Right lobe of liver (tissue), 6 donors: ENCODE measurements around the gene CIBAR2. TPM values are rescaled to one million over a fixed set of nuclear protein-coding genes. Genes with fewer than 3 reads are reported as not detected.

Experiments
- ATAC-seq, 4 donors: fragments of 200-7000 bp; cut with Tn5 transposase; one replicate each; pipeline ENCODE4 v1.9.1; 2020; ENCODE audit warnings: mild to moderate bottlenecking in 4 of 4, moderate library complexity in 4 of 4
- DNase-seq, 3 donors: peaks; one replicate each; pipeline ENCODE4 v3.0.0-alpha.2; 2020
- H3K27ac ChIP-seq, 3 donors: fragments of 200-600 bp; one replicate each; pipeline ENCODE4 v1.8.0; 2022
- H3K27me3 ChIP-seq, 2 donors: fragments of 200-600 bp; one replicate each; pipeline ENCODE4 v1.8.0; 2022
- H3K36me3 ChIP-seq, 4 donors: fragments of 200-600 bp; sonication (generic) in 1 of 4; one replicate each; pipeline versions ENCODE4 v1.5.1 to v1.8.0; 2017 to 2022; ENCODE audit warnings: control low read depth in 1 of 4
- H3K4me1 ChIP-seq, 4 donors: fragments of 200-600 bp; sonication (generic) in 1 of 4; one replicate each; pipeline versions ENCODE4 v1.5.1 to v1.8.0; 2017 to 2022; ENCODE audit warnings: control low read depth in 1 of 4
- H3K4me3 ChIP-seq, 3 donors: fragments of 200-600 bp; one replicate each; pipeline ENCODE4 v1.8.0; 2022
- H3K9me3 ChIP-seq, 4 donors: fragments of 200-600 bp; sonication (generic) in 1 of 4; one replicate each; pipeline versions ENCODE4 v1.5.1 to v1.8.0; 2017 to 2022; ENCODE audit warnings: control low read depth in 1 of 4
- POLR2A ChIP-seq: fragments of 450-650 bp; IDR thresholded peaks from one replicate; pipeline ENCODE4 v1.6.1; 2017; ENCODE audit warnings: antibody characterized with exemption, mild to moderate bottlenecking
- WGBS: methylation state at CpG from one replicate; pipeline ENCODE4 v1.1.6; 2018; ENCODE audit warnings: low coverage, low lambda C conversion rate; ENCODE audit not compliant: insufficient coverage; ENCODE audit errors: missing lambda C conversion rate; 5-methylcytosine and 5-hydroxymethylcytosine counted together
- intact Hi-C, 2 donors: fragments of 100-400 bp; cut with DNase I; formaldehyde crosslinking; loops; one replicate each; pipeline versions ENCODE4 v1.11.2 to v1.14.1; 2022
- total RNA-seq, 6 experiments: library from RNA; depleted of rRNA in 2 of 6; stranded (reverse); fragments of >200 nt in 2 of 6; fragmentation: NEBNext Ultra II Directional in 3 of 6; extraction: Animal tissue kit (Norgen Biotek cat#: 25700) in 3 of 6; gene quantifications; one replicate each; pipeline versions ENCODE4 v1.1.0 to v1.2.4, GENCODE V29; 2016 to 2023
- TF ChIP-seq, protein P1 (sequence below), 4 donors: fragments of 200-600 bp in 3 of 4; fragments of 450-650 bp in 1 of 4; IDR thresholded peaks; one replicate each; pipeline versions ENCODE4 v1.5.1 to v1.8.0; 2016 to 2022; ENCODE audit warnings: antibody characterized with exemption in 4 of 4, mild to moderate bottlenecking in 2 of 4
- donor health status: DM: no; HTN: yes; CAD: no.
- donor health status: DM: no; HTN: no; CAD: no.
- donor health status: DM: no; HTN: no; CAD: no.
- donor health status: DM: no; HTN: yes; CAD: no.
- donor health status: DM: no; HTN: yes; CAD: no.

The CIBAR2 gene
- total RNA-seq, 6 experiments from 2014 or later, result not detected

DNA sequence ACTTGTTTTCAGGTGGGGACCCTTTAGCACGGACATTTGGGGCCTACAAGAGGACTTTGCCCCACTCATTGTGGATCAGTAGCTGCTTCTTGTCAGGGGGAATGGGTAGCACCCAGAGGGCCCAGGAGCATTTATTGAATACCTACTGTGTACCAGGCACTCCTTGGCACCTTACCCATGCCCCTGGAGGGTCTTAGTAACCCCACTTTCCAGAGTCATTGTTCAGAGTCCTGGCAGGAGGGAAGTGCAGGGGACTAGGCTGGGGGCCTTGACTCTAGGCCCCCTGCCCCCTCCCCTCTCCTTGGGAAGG is 21.0 kb upstream of the CIBAR2 start:
- intact Hi-C loops, result no loop called here

DNA sequence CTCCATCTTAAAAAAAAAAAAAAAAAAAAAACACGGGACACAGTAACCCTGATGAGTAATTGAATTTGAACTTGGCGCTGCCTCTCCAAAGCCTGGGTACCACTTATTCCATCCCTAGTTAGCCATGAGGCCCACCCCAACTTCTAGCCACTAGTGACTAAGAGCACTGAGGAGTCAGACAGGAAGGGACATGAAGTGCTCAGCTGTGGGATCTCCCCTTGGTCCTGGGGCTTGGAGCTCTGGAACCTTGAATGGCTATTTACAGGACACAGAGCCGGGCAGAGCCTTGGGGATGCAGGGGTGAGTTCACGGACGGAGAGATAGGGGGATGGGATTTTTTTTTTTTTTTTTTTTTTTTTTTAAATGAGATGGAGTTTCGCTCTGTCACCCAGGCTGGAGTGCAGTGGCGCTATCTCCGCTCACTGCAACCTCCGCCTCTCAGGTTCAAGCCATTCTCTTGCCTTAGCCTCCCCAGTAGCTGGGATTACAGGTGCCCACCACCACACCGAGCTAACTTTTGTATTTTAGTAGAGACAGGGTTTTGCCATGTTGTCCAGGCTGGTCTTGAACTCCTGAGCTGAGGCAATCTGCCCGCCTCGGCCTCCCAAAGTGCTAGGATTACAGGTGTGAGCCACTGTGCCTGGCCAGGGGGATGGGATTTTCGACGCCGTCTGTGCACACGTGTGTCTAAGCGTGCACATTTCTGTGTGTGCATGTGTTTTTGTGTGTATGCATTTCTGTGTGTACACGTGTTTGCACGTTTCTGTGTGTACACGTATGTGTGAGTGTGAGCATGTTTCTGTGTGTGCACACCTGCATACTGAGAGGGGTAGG is 20.4 kb upstream of the CIBAR2 start:
- Histone ChIP-seq H3K4me3 (no peak overlapping the region), H3K27ac (no peak overlapping the region), H3K36me3 (no peaks in the 10 kb centered on the region), H3K9me3 (peaks cover 0 to 5% (median 0%) of the 10 kb centered on the region in 4 donors), H3K27me3 (no peaks in the 10 kb centered on the region), H3K4me1 (peaks cover 0 to 7% (median 3%) of the 10 kb centered on the region in 4 donors)
- ATAC-seq, result no peak
- intact Hi-C loops, result no loop called here
- DNase-seq, result no peak
- WGBS, result 79% methylated on average over 5 of the region's 20 CpGs
- TF ChIP-seq POLR2A, result no peak
- TF ChIP-seq, protein P1, sequence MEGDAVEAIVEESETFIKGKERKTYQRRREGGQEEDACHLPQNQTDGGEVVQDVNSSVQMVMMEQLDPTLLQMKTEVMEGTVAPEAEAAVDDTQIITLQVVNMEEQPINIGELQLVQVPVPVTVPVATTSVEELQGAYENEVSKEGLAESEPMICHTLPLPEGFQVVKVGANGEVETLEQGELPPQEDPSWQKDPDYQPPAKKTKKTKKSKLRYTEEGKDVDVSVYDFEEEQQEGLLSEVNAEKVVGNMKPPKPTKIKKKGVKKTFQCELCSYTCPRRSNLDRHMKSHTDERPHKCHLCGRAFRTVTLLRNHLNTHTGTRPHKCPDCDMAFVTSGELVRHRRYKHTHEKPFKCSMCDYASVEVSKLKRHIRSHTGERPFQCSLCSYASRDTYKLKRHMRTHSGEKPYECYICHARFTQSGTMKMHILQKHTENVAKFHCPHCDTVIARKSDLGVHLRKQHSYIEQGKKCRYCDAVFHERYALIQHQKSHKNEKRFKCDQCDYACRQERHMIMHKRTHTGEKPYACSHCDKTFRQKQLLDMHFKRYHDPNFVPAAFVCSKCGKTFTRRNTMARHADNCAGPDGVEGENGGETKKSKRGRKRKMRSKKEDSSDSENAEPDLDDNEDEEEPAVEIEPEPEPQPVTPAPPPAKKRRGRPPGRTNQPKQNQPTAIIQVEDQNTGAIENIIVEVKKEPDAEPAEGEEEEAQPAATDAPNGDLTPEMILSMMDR (IDR thresholded peaks at IDR 0.05), result no peak

More for the DNA sequence above, 21.0 kb upstream of the CIBAR2 start:
- Histone ChIP-seq H3K9me3 (peaks cover 0 to 5% (median 0%) of the 10 kb centered on the region in 4 donors), H3K27me3 (no peaks in the 10 kb centered on the region), H3K4me3 (no peak overlapping the region), H3K36me3 (no peaks in the 10 kb centered on the region), H3K27ac (no peak overlapping the region), H3K4me1 (peaks cover 0 to 7% (median 3%) of the 10 kb centered on the region in 4 donors)
- TF ChIP-seq, protein P1 (IDR thresholded peaks at IDR 0.05), result no peak
- TF ChIP-seq POLR2A, result no peak
- no peak for ATAC-seq
- DNase-seq, result no peak
- no CpG with 5 or more reads among the region's 1 CpG for WGBS

DNA sequence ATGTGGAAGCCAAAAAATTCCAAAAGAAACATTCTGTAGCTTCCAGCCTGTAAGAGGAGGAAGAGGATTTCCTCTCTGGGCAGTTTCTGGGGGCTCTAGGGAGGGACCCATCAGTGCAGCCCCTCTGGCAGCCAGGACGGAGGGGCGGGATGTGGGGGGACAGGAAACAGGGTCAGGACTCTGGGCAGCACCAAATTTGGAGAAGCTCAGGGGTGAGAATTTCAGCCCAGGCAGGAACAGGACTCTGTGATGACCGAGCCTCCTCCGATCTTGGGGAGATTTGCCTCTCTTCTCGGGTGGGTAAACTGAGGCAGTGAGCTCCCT is 18.4 kb upstream of the CIBAR2 start:
- Histone ChIP-seq H3K36me3 (no peaks in the 10 kb centered on the region), H3K27me3 (no peaks in the 10 kb centered on the region), H3K4me1 (peaks cover 0 to 4% (median 0%) of the 10 kb centered on the region in 4 donors), H3K4me3 (no peak overlapping the region), H3K27ac (peak overlapping the region in 2 of 3 donors; percentile 18 to 33), H3K9me3 (no peaks in the 10 kb centered on the region)
- DNase-seq, result no peak
- WGBS, result 59% methylated on average over 5 of the region's 5 CpGs
- intact Hi-C loops, result no loop called here
- TF ChIP-seq, protein P1 (IDR thresholded peaks at IDR 0.05), result no peak
- TF ChIP-seq POLR2A, result no peak
- no peak for ATAC-seq

DNA sequence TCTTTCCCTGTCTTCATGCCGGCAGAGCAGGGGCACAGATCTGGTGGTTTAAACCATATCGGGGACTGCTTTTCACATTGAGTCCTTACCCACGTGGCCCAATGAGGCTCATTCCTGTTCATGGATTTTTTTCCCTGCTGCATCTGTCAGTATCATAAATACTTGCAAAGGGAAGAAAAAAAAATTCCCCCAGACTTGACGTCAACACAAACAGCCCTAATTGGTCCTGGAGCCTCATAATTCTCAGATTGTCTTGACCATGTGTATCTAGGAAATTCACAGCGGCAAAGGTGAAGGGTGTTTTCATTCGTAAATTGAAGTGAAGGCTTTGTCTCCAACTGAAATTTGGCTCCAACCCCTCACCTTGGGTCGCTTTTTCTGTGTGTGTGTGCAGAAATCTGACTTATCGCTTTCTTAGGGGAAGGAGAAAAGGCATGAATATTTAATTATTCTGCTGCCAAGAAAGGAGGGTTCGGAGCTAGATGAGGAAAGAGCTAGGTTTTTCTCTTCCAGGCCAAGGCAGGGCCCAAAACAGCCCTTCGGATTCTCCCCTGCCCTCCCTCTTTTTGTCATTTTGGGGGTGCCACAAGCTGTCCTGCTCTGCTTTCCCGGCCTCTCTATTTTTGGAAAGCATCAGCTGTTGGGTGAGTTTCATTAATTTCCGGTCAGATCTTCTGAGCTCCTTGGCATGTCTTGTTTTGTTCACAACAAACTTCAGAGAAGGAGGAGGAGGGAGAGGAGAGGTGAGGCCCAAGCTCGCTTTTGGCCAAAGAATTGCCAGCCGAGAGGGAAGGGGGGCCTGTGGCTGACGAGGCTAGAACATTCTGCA is 17.8 kb upstream of the CIBAR2 start:
- peak overlapping the region in 2 of 3 donors; percentile 18 to 33 for H3K27ac ChIP-seq
- no peak overlapping the region for H3K4me3 ChIP-seq
- WGBS, result 62% methylated on average over 12 of the region's 15 CpGs
- H3K36me3 ChIP-seq, result no peaks in the 10 kb centered on the region
- TF ChIP-seq, protein P1 (IDR thresholded peaks at IDR 0.05), result no peak
- no peak for TF ChIP-seq POLR2A
- intact Hi-C loops, result no loop called here
- ATAC-seq, result no peak
- H3K27me3 ChIP-seq, result no peaks in the 10 kb centered on the region
- no peak for DNase-seq
- H3K9me3 ChIP-seq, result no peaks in the 10 kb centered on the region
- peaks cover 0 to 4% (median 0%) of the 10 kb centered on the region in 4 donors for H3K4me1 ChIP-seq
